Bronchial epithelial cell (primary cell): ENCODE results near the gene CAMKK2. TPM values are rescaled to one million over a fixed set of nuclear protein-coding genes. Genes with fewer than 3 reads are reported as not detected.
A peak's percentile ranks its signal among the peaks of the same experiment; 100 is the strongest.

Source experiments
- DNase-seq: peaks from one replicate; pipeline ENCODE4 v3.0.0-alpha.2; 2010; ENCODE audit warnings: low read depth
- FAIRE-seq: peaks from 2 replicates; lab custom pipeline; 2011; peaks lifted over from hg19 to GRCh38; lab: Jason Lieb, UNC
- H3K27me3 ChIP-seq: 2 replicates; pipeline ENCODE4 v1.5.1; 2011; ENCODE audit warnings: low read length; ENCODE audit not compliant: control insufficient read depth, insufficient read depth
- H3K36me3 ChIP-seq: 2 replicates; pipeline ENCODE4 v1.5.1; 2011; ENCODE audit warnings: low read length; ENCODE audit not compliant: control insufficient read depth, insufficient read depth
- H3K4me3 ChIP-seq: 2 replicates; pipeline ENCODE4 v1.5.1; 2011; ENCODE audit warnings: mild to moderate bottlenecking, low read depth, low read length, control low read depth
- total RNA-seq: library from RNA; depleted of rRNA; stranded (reverse); fragments of >200 nt; gene quantifications from 2 replicates; pipeline ENCODE4 v1.2.1, GENCODE V29; 2014
- TF ChIP-seq, protein P1 (sequence below): IDR thresholded peaks from 2 replicates; pipeline ENCODE4 v1.5.1; 2011; ENCODE audit warnings: mild to moderate bottlenecking, moderate library complexity, low read length, control low read depth, inconsistent platforms; ENCODE audit not compliant: insufficient read depth, severe bottlenecking

The CAMKK2 gene
- total RNA-seq, 1 donor from 2014 or later, result 11.1 TPM

DNA sequence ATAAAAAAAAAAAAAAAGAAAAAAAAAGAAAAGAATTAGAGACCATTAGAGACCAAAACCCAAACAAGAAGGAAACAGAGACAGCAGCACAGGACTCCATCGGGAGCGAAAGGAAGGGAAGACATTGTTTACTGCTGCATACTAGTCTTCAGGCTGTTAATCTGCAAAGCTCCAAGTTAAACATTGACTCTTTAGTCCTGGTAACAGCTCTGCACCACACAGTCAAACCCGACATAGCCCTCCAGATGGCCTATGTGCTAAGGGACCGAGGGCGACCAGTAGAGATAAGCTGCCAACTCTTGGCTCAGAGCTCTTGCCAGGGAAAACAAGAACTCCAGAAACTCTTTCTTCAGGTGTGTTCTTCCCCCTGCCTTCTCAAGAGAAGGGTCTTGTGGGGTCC, 78.7 kb downstream of the CAMKK2 start:
- DNase-seq, result no peak
- Histone ChIP-seq H3K36me3 (no peaks in the 10 kb centered on the region), H3K27me3 (no peaks in the 10 kb centered on the region), H3K4me3 (no peak overlapping the region)
- FAIRE-seq, result no peak
- TF ChIP-seq, protein P1, sequence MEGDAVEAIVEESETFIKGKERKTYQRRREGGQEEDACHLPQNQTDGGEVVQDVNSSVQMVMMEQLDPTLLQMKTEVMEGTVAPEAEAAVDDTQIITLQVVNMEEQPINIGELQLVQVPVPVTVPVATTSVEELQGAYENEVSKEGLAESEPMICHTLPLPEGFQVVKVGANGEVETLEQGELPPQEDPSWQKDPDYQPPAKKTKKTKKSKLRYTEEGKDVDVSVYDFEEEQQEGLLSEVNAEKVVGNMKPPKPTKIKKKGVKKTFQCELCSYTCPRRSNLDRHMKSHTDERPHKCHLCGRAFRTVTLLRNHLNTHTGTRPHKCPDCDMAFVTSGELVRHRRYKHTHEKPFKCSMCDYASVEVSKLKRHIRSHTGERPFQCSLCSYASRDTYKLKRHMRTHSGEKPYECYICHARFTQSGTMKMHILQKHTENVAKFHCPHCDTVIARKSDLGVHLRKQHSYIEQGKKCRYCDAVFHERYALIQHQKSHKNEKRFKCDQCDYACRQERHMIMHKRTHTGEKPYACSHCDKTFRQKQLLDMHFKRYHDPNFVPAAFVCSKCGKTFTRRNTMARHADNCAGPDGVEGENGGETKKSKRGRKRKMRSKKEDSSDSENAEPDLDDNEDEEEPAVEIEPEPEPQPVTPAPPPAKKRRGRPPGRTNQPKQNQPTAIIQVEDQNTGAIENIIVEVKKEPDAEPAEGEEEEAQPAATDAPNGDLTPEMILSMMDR, result no peak

GRCh38 chr12:121217063-121217462, 79.4 kb downstream of the CAMKK2 start:
- TF ChIP-seq, protein P1, result no peak
- DNase-seq (no peak), FAIRE-seq (no peak)
- H3K4me3 ChIP-seq, result no peak overlapping the region
- no peaks in the 10 kb centered on the region for H3K36me3 ChIP-seq
- no peaks in the 10 kb centered on the region for H3K27me3 ChIP-seq

- Histone ChIP-seq H3K4me3 (no peak overlapping the region), H3K36me3 (no peaks in the 10 kb centered on the region), H3K27me3 (no peaks in the 10 kb centered on the region)
- DNase-seq, result no peak
- no peak for FAIRE-seq
- TF ChIP-seq, protein P1, result no peak
Observed at GRCh38 chr12:121216102-121216501, 80.4 kb downstream of the CAMKK2 start.

DNA sequence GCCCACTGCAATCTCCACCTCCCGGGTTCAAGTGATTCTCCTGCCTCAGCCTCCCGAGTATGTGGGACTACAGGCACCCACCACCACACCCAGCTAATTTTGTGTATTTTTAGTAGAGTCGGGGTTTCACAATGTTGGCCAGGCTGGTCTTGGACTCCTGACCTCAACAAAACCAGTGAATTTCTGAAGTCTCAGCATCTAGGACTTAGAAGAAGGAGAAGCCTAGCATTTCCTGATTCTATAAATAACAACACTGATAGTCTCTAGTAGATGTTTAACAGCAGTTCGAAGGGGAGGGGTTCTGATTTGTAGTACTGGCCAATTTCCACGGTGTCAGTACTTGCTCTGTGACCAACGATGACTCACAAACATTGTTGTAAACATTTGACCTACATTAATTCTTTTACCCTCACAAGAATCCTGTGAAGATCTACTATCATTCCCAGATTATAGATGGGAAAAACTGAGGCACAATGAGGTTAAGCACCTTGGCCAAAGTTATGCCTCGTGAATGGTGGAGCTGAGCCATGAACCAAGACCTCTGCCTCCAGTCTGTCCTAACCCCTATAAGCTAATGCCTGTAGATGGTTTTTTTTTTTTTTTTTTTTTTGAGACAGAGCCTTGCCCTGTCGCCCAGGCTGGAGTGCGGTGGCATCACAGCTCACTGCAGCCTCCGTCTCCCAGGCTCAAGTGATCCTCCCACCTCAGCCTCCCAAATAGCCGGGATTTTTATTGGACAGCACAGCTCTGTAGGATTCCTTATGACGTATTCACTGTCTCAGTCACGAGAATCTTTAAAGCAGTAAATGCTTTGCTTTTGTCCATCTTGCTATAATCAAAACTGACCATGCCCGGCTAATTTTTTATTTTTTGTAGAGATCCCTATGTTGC, 81.4 kb downstream of the CAMKK2 start:
- H3K36me3 ChIP-seq, result no peaks in the 10 kb centered on the region
- FAIRE-seq (no peak), DNase-seq (peak; percentile 90)
- TF ChIP-seq, protein P1, result no peak
- H3K4me3 ChIP-seq, result no peak overlapping the region
- no peaks in the 10 kb centered on the region for H3K27me3 ChIP-seq

DNA sequence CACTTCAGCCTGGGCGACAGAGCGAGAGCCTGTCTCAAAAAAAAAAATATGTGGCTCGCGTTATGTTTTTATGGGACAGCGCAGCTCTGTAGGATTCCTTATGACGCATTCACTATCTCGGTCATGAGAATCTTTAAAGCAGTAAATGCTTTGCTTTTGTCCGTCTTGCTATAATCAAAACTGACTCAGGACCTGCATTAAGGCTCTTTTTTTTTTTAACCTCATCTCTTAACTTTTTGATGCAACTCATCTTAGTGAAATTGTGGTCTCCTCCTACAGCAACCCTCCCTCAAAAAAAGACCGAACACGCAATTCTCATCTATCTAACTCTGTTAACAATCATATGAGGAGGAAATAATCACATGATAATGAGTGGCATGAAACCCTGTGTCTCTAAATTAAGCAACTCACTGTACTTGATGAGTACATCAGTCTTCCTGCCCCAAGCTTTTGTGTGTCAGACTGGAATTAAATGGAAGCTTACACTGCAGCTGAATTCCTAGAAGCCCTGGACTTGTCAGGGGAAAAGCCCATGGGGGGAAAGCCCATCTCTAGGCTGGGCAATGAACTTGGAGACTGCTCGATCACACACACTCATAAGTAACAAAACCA, 82.2 kb downstream of the CAMKK2 start:
- peak; percentile 70 for DNase-seq
- TF ChIP-seq, protein P1, result no peak
- H3K27me3 ChIP-seq, result no peaks in the 10 kb centered on the region
- H3K36me3 ChIP-seq, result no peaks in the 10 kb centered on the region
- FAIRE-seq, result no peak
- no peak overlapping the region for H3K4me3 ChIP-seq
